Body of pancreas (tissue), 4 donors: ENCODE measurements around the gene VTI1B. TPM values are rescaled to one million over a fixed set of nuclear protein-coding genes. Genes with fewer than 3 reads are reported as not detected.
"Not testable (repeated sequence)": the region's sequence is repeated elsewhere in the genome, so short reads cannot be mapped to it uniquely, and the experiment has no call there.

Source experiments
- ATAC-seq: fragments of 150-250 bp; one replicate; pipeline ENCODE4 v1.9.1; 2016
- DNase-seq, 4 donors: peaks; one replicate each; pipeline ENCODE4 v3.0.0-alpha.2; 2019
- H3K27ac ChIP-seq, 4 donors: fragments of 200-600 bp; sonication (generic); 1 replicate in 3 of 4; 2 replicates in 1 of 4; pipeline versions ENCODE4 v1.5.1 to v1.6.1; 2016 to 2019; ENCODE audit warnings: mild to moderate bottlenecking in 1 of 4, mixed read lengths in 1 of 4, moderate library complexity in 1 of 4
- H3K27me3 ChIP-seq, 2 donors: fragments of 200-600 bp; sonication (generic); one replicate each; pipeline ENCODE4 v1.6.0; 2016; ENCODE audit warnings: mild to moderate bottlenecking in 1 of 2
- H3K36me3 ChIP-seq, 2 donors: fragments of 200-600 bp; sonication (generic); replicated peaks in 1 of 2; 2 replicates each; pipeline ENCODE4 v1.5.1; 2016; ENCODE audit warnings: low read depth in 2 of 2; ENCODE audit not compliant: insufficient read depth in 1 of 2
- H3K4me1 ChIP-seq: fragments of 200-600 bp; sonication (generic); one replicate; pipeline ENCODE4 v1.6.0; 2016
- H3K4me3 ChIP-seq, 2 donors: fragments of 200-600 bp; sonication (generic); 1 replicate in 1 of 2; 2 replicates in 1 of 2; pipeline ENCODE4 v1.5.1; 2016 to 2019
- H3K9me3 ChIP-seq, 3 donors: fragments of 200-600 bp; sonication (generic); 1 replicate in 2 of 3; 2 replicates in 1 of 3; pipeline ENCODE4 v1.5.1; 2016
- CTCF ChIP-seq, 7 experiments: fragments of 450-650 bp in 4 of 7; fragments of 200-600 bp in 3 of 7; sonication (generic) in 3 of 7; IDR thresholded peaks; one replicate each; pipeline ENCODE4 v1.5.1; 2016 to 2019; ENCODE audit warnings: antibody characterized with exemption in 7 of 7
- POLR2A ChIP-seq, 3 donors: fragments of 450-650 bp; IDR thresholded peaks; one replicate each; pipeline ENCODE4 v1.6.1; 2016; ENCODE audit warnings: antibody characterized with exemption in 3 of 3, mild to moderate bottlenecking in 2 of 3
- WGBS, 2 donors: methylation state at CpG; one replicate each; pipeline ENCODE4 v1.1.5; 2017; 5-methylcytosine and 5-hydroxymethylcytosine counted together
- intact Hi-C: fragments of 100-400 bp; cut with DNase I; formaldehyde crosslinking; loops from one replicate; pipeline ENCODE4 v1.15.1; 2023
- total RNA-seq, 2 donors: library from RNA; depleted of rRNA; stranded (reverse); fragments of >200 nt; gene quantifications; one replicate each; pipeline ENCODE4 v1.1.0, GENCODE V29; 2016

The VTI1B gene
- total RNA-seq, 2 donors from 2014 or later = 24.4 to 41.2 TPM

- TF ChIP-seq CTCF (IDR thresholded peaks at IDR 0.05) (no peak), POLR2A (IDR thresholded peaks at IDR 0.05) (no peak)
- intact Hi-C loops = no loop called here
- no peak overlapping the region for H3K4me3 ChIP-seq
- H3K9me3 ChIP-seq = no peaks in the 10 kb centered on the region
- H3K36me3 ChIP-seq = no peaks in the 10 kb centered on the region
- ATAC-seq = no peak
- H3K4me1 ChIP-seq = peaks cover 18% of the 10 kb centered on the region
- WGBS, 2 donors = 58 to 68% methylated on average over 2 of the region's 2 CpGs
- H3K27me3 ChIP-seq = no peaks in the 10 kb centered on the region
- DNase-seq = no peak
- H3K27ac ChIP-seq = no peak overlapping the region
Measured at GRCh38 chr14:67718265-67718664, 43.8 kb upstream of the VTI1B start.

GRCh38 chr14:67717048-67717447 is 42.6 kb upstream of the VTI1B start:
- no peaks in the 10 kb centered on the region for H3K27me3 ChIP-seq
- no peaks in the 10 kb centered on the region for H3K36me3 ChIP-seq
- DNase-seq = no peak
- no peaks in the 10 kb centered on the region for H3K9me3 ChIP-seq
- WGBS, 2 donors = 94 to 95% methylated on average over 1 of the region's 1 CpG
- intact Hi-C loops = no loop called here
- no peak overlapping the region for H3K27ac ChIP-seq
- H3K4me3 ChIP-seq = no peak overlapping the region
- TF ChIP-seq CTCF (IDR thresholded peaks at IDR 0.05) (no peak), POLR2A (IDR thresholded peaks at IDR 0.05) (no peak)
- no peak for ATAC-seq
- H3K4me1 ChIP-seq = peaks cover 12% of the 10 kb centered on the region

GRCh38 chr14:67710209-67710608 is 35.8 kb upstream of the VTI1B start:
- H3K36me3 ChIP-seq = no peaks in the 10 kb centered on the region
- no peak for ATAC-seq
- H3K4me1 ChIP-seq = peaks cover 9% of the 10 kb centered on the region
- no peak for DNase-seq
- intact Hi-C loops = no loop called here
- H3K9me3 ChIP-seq = no peaks in the 10 kb centered on the region
- no peaks in the 10 kb centered on the region for H3K27me3 ChIP-seq
- TF ChIP-seq POLR2A (IDR thresholded peaks at IDR 0.05) (no peak), CTCF (IDR thresholded peaks at IDR 0.05) (no peak)
- no peak overlapping the region for H3K4me3 ChIP-seq
- WGBS, 2 donors = 89 to 92% methylated on average over 2 of the region's 2 CpGs
- H3K27ac ChIP-seq = no peak overlapping the region

- H3K4me3 ChIP-seq, H3K36me3 ChIP-seq, ATAC-seq, H3K27ac ChIP-seq, DNase-seq, H3K27me3 ChIP-seq, H3K9me3 ChIP-seq: not testable (repeated sequence)
- intact Hi-C loops = loop anchor here (10.0 kb wide), 1 partner anchor 125 kb away; no protein-coding TSS in a partner anchor
- 52 to 56% methylated on average over 1 of the region's 1 CpG for WGBS, 2 donors
- H3K4me1 ChIP-seq = peaks cover 13% of the 10 kb centered on the region
Measured at GRCh38 chr14:67709796-67710195, 35.4 kb upstream of the VTI1B start.

- not testable (repeated sequence) for H3K27me3 ChIP-seq, H3K4me3 ChIP-seq
- intact Hi-C loops = loop anchor here (10.0 kb wide), 1 partner anchor 125 kb away; no protein-coding TSS in a partner anchor
Measured at GRCh38 chr14:67709346-67709745, 34.9 kb upstream of the VTI1B start.

GRCh38 chr14:67705211-67705610 is 30.8 kb upstream of the VTI1B start:
- Histone ChIP-seq H3K9me3 (no peaks in the 10 kb centered on the region), H3K36me3 (no peaks in the 10 kb centered on the region), H3K27me3 (no peaks in the 10 kb centered on the region), H3K4me3 (no peak overlapping the region), H3K27ac (no peak overlapping the region), H3K4me1 (peaks cover 15% of the 10 kb centered on the region)
- no peak for TF ChIP-seq POLR2A (IDR thresholded peaks at IDR 0.05)
- TF ChIP-seq CTCF (IDR thresholded peaks at IDR 0.05) = no peak
- DNase-seq (no peak), ATAC-seq (no peak)
- 44 to 47% methylated on average over 3 of the region's 3 CpGs for WGBS, 2 donors
- intact Hi-C loops = loop anchor here (10.0 kb wide), 1 partner anchor 120 kb away; no protein-coding TSS in a partner anchor

More at GRCh38 chr14:67709346-67709745, 34.9 kb upstream of the VTI1B start:
- not testable (repeated sequence) for H3K9me3 ChIP-seq, ATAC-seq, H3K36me3 ChIP-seq, DNase-seq
- peaks cover 15% of the 10 kb centered on the region for H3K4me1 ChIP-seq
- peak overlapping the region in 1 of 4 donors; percentile 23 for H3K27ac ChIP-seq
